SK-N-SH treated with all-trans-retinoic acid at 6 μM for 48 hours (cell line): ENCODE results near the gene AKR1B15.

Source experiments
- CREB5 ChIP-seq: fragments of 250-450 bp; sonication (Bioruptor Pico); IDR thresholded peaks from 2 replicates; pipeline ENCODE4 v1.5.1; 2020; ENCODE audit warnings: low read depth, mild to moderate bottlenecking, moderate library complexity
- ISL1 ChIP-seq: fragments of 250-450 bp; sonication (Bioruptor Pico); IDR thresholded peaks from 2 replicates; pipeline ENCODE4 v2.1.2; 2022; ENCODE audit warnings: mild to moderate bottlenecking, moderate library complexity
- OSR1 ChIP-seq: fragments of 250-450 bp; sonication (Bioruptor Pico); IDR thresholded peaks from 2 replicates; pipeline ENCODE4 v1.8.0; 2022; ENCODE audit warnings: moderate library complexity, mild to moderate bottlenecking, inconsistent platforms
- PATZ1 ChIP-seq: fragments of 250-450 bp; sonication (Bioruptor Pico); IDR thresholded peaks from 2 replicates; pipeline ENCODE4 v1.8.0; 2020; ENCODE audit warnings: mild to moderate bottlenecking, moderate library complexity, borderline replicate concordance
- RARB ChIP-seq: fragments of 250-450 bp; sonication (Bioruptor Pico); IDR thresholded peaks from 2 replicates; pipeline ENCODE4 v1.8.0; 2021; ENCODE audit warnings: mild to moderate bottlenecking, moderate library complexity
- TCF4 ChIP-seq: fragments of 250-450 bp; sonication (Bioruptor Pico); IDR thresholded peaks from 2 replicates; pipeline ENCODE4 v1.8.0; 2021; ENCODE audit warnings: mild to moderate bottlenecking, moderate library complexity, borderline replicate concordance
- ZFP3 ChIP-seq: fragments of 250-450 bp; sonication (Bioruptor Pico); IDR thresholded peaks from 2 replicates; pipeline ENCODE4 v1.5.0; 2020; ENCODE audit warnings: mild to moderate bottlenecking, moderate library complexity

- no peak for TF ChIP-seq ZFP3 (CRISPR knock-in tag)
- no peak for TF ChIP-seq TCF4 (CRISPR knock-in tag)
- TF ChIP-seq RARB (CRISPR knock-in tag): no peak
- no peak for TF ChIP-seq ISL1 (CRISPR knock-in tag)
- no peak for TF ChIP-seq OSR1 (CRISPR knock-in tag)
- no peak for TF ChIP-seq CREB5 (CRISPR knock-in tag)
- TF ChIP-seq PATZ1 (CRISPR knock-in tag): no peak
These were observed 456 bp downstream of the AKR1B15 start for GRCh38 chr7:134549366-134549765.
